HCT116 (cell line): ENCODE results near the gene TFDP1. TPM values are rescaled to one million over a fixed set of nuclear protein-coding genes. Genes with fewer than 3 reads are reported as not detected.

Source experiments
- ATAC-seq: fragments of 200-7000 bp; cut with Tn5 transposase; 2 replicates; pipeline ENCODE4 v1.9.1; 2020; ENCODE audit warnings: mild to moderate bottlenecking, moderate library complexity
- BruUV-seq: library from RNA; stranded (reverse); fragments of 400-500 nt; replicated peaks from 2 replicates; lab custom pipeline; 2021; lab: Mats Ljungman, UMichigan
- CTCF ChIA-PET: fragments of 300-600 bp; sonication (Branson Sonifier 250); formaldehyde crosslinking; loops from one replicate; lab custom pipeline; 2021; ENCODE audit warnings: antibody characterized with exemption; lab: Charles Lee
- POLR2A ChIA-PET: fragments of 300-600, 350-600 bp; sonication (Branson Sonifier 250); formaldehyde crosslinking; loops from one replicate; lab custom pipeline; 2021; ENCODE audit warnings: antibody characterized with exemption; lab: Charles Lee
- RAD21 ChIA-PET, 2 experiments: fragments of 300-600 bp; sonication (Branson Sonifier 250); formaldehyde crosslinking; loops; one replicate each; lab custom pipeline; 2023; ENCODE audit warnings: low total read pairs in 2 of 2; ENCODE audit not compliant: uncharacterized antibody in 2 of 2, unreplicated experiment in 2 of 2, low non-redundant PET in 1 of 2; lab: Charles Lee
- DNase-seq: peaks from one replicate; pipeline ENCODE4 v3.0.0-alpha.2; 2010; ENCODE audit warnings: low read depth, low spot score
- H2AFZ ChIP-seq: fragments of 200-600 bp; shearing (Covaris generic), sonication (generic); 2 replicates; pipeline ENCODE4 v1.6.1; 2017; ENCODE audit warnings: low read depth, mixed run types, mixed read lengths, antibody characterized with exemption, low read length; ENCODE audit not compliant: poor library complexity, severe bottlenecking
- H3K27ac ChIP-seq: 2 replicates; pipeline ENCODE4 v1.5.1; 2012; ENCODE audit warnings: low read depth, low read length
- H3K27me3 ChIP-seq: fragments of 200-600 bp; sonication (generic); 2 replicates; pipeline ENCODE4 v1.6.1; 2016; ENCODE audit warnings: mixed run types, low read length, mixed read lengths; ENCODE audit not compliant: insufficient read depth
- H3K36me3 ChIP-seq, 2 experiments: fragments of 200-500 bp in 1 of 2; fragments of 200-600 bp in 1 of 2; sonication (Bioruptor generic) in 1 of 2; sonication (generic) in 1 of 2; 2 replicates each; pipeline versions ENCODE4 v1.5.1 to v1.6.1; 2014 to 2016; ENCODE audit warnings: low read length in 2 of 2, inconsistent platforms in 1 of 2, mixed read lengths in 1 of 2, mixed run types in 1 of 2; ENCODE audit not compliant: insufficient read depth in 2 of 2, control insufficient read depth in 1 of 2
- H3K4me1 ChIP-seq, 2 experiments: fragments of 200-600 bp in 1 of 2; sonication (generic) in 1 of 2; 2 replicates each; pipeline versions ENCODE4 v1.5.1 to v1.6.1; 2012 to 2017; ENCODE audit warnings: low read length in 2 of 2, inconsistent platforms in 1 of 2, mild to moderate bottlenecking in 1 of 2, mixed read lengths in 1 of 2, mixed run types in 1 of 2, moderate library complexity in 1 of 2; ENCODE audit not compliant: insufficient read depth in 2 of 2, control insufficient read depth in 1 of 2
- H3K4me2 ChIP-seq: fragments of 200-600 bp; sonication (generic); 2 replicates; pipeline ENCODE4 v1.6.1; 2017; ENCODE audit warnings: mixed run types, low read length, mixed read lengths
- H3K4me3 ChIP-seq, 2 experiments: fragments of 200-600 bp in 1 of 2; sonication (generic) in 1 of 2; replicated peaks in 1 of 2; 2 replicates each; pipeline ENCODE4 v1.5.1; 2011 to 2016; ENCODE audit warnings: low read length in 2 of 2, control low read depth in 1 of 2, low read depth in 1 of 2, mild to moderate bottlenecking in 1 of 2, mixed read lengths in 1 of 2, mixed run types in 1 of 2
- H3K79me2 ChIP-seq: fragments of 200-600 bp; sonication (generic); 2 replicates; pipeline ENCODE4 v1.6.1; 2017; ENCODE audit warnings: mild to moderate bottlenecking, mixed run types, low read length, moderate library complexity, mixed read lengths; ENCODE audit not compliant: insufficient read depth
- H3K9ac ChIP-seq: fragments of 200-600 bp; sonication (generic); 2 replicates; pipeline ENCODE4 v1.6.1; 2016; ENCODE audit warnings: low read length, mixed read lengths
- H3K9me2 ChIP-seq: fragments of 200-600 bp; sonication (generic), shearing (Covaris generic); 2 replicates; pipeline ENCODE4 v1.6.1; 2017; ENCODE audit warnings: mixed run types, mild to moderate bottlenecking, moderate library complexity; ENCODE audit not compliant: insufficient read depth
- H3K9me3 ChIP-seq, 2 experiments: fragments of 200-500 bp in 1 of 2; fragments of 200-600 bp in 1 of 2; sonication (Bioruptor generic) in 1 of 2; sonication (generic) in 1 of 2; 2 replicates each; pipeline ENCODE4 v1.6.1; 2014 to 2017; ENCODE audit warnings: low read length in 2 of 2, mixed read lengths in 2 of 2, inconsistent platforms in 1 of 2, low read depth in 1 of 2, mild to moderate bottlenecking in 1 of 2, mixed run types in 1 of 2, moderate library complexity in 1 of 2; ENCODE audit not compliant: control insufficient read depth in 1 of 2, insufficient read depth in 1 of 2
- H4K20me1 ChIP-seq: fragments of 200-600 bp; sonication (generic), shearing (Covaris generic); 2 replicates; pipeline ENCODE4 v1.6.1; 2017; ENCODE audit warnings: mixed run types, mild to moderate bottlenecking, moderate library complexity; ENCODE audit not compliant: insufficient read depth
- EGR1 ChIP-seq: IDR thresholded peaks from 2 replicates; pipeline ENCODE4 v1.6.1; 2012; ENCODE audit warnings: low read depth
- ELF1 ChIP-seq: IDR thresholded peaks from 2 replicates; pipeline ENCODE4 v1.6.1; 2012; ENCODE audit warnings: low read depth, borderline replicate concordance
- JUND ChIP-seq: IDR thresholded peaks from 2 replicates; pipeline ENCODE4 v1.6.1; 2012
- RAD21 ChIP-seq: IDR thresholded peaks from 2 replicates; pipeline ENCODE4 v1.6.1; 2012; ENCODE audit warnings: low read depth, mild to moderate bottlenecking
- REST ChIP-seq: IDR thresholded peaks from 2 replicates; pipeline ENCODE4 v1.6.1; 2012; ENCODE audit warnings: low read depth
- SP1 ChIP-seq: IDR thresholded peaks from 2 replicates; pipeline ENCODE4 v1.6.1; 2012; ENCODE audit warnings: low read depth
- SRF ChIP-seq: IDR thresholded peaks from 2 replicates; pipeline ENCODE4 v1.6.1; 2012; ENCODE audit warnings: low read depth
- TCF7L2 ChIP-seq: IDR thresholded peaks from 2 replicates; pipeline ENCODE4 v1.7.0; 2011; ENCODE audit warnings: borderline replicate concordance, inconsistent platforms; ENCODE audit not compliant: insufficient read depth, insufficient read length; ENCODE audit errors: extremely low read depth
- YY1 ChIP-seq: IDR thresholded peaks from 2 replicates; pipeline ENCODE4 v1.6.1; 2011; ENCODE audit warnings: low read length, low read depth, moderate library complexity, mild to moderate bottlenecking; ENCODE audit not compliant: insufficient replicate concordance; ENCODE audit errors: extremely low read depth
- ZBTB33 ChIP-seq: IDR thresholded peaks from 2 replicates; pipeline ENCODE4 v1.6.1; 2011; ENCODE audit warnings: mild to moderate bottlenecking, low read length, moderate library complexity; ENCODE audit not compliant: insufficient replicate concordance; ENCODE audit errors: extremely low read depth
- ZFX ChIP-seq: fragments of 450-650 bp; IDR thresholded peaks from 2 replicates; pipeline ENCODE4 v1.6.1; 2017
- intact Hi-C: fragments of 100-400 bp; cut with micrococcal nuclease; formaldehyde crosslinking; loops from 2 replicates; pipeline ENCODE4 v1.10.0; 2022
- total RNA-seq: library from RNA; stranded (reverse); gene quantifications from one replicate; pipeline ENCODE4 v1.2.1, GENCODE V29; 2021; ENCODE audit not compliant: unreplicated experiment
- TF ChIP-seq, protein P1 (sequence below), 3 experiments: fragments of 200-600 bp in 1 of 3; sonication (generic) in 1 of 3; IDR thresholded peaks in 2 of 3; conservative IDR thresholded peaks in 1 of 3; 2 replicates each; pipeline ENCODE4 v1.5.1; 2012 to 2017; ENCODE audit warnings: low read depth in 2 of 3, low read length in 2 of 3, antibody characterized with exemption in 1 of 3, borderline replicate concordance in 1 of 3, control low read depth in 1 of 3, mild to moderate bottlenecking in 1 of 3, mixed read lengths in 1 of 3, mixed run types in 1 of 3, moderate library complexity in 1 of 3; ENCODE audit not compliant: insufficient read depth in 1 of 3

Gene TFDP1
- total RNA-seq, 1 experiment from 2014 or later = 169 TPM

DNA sequence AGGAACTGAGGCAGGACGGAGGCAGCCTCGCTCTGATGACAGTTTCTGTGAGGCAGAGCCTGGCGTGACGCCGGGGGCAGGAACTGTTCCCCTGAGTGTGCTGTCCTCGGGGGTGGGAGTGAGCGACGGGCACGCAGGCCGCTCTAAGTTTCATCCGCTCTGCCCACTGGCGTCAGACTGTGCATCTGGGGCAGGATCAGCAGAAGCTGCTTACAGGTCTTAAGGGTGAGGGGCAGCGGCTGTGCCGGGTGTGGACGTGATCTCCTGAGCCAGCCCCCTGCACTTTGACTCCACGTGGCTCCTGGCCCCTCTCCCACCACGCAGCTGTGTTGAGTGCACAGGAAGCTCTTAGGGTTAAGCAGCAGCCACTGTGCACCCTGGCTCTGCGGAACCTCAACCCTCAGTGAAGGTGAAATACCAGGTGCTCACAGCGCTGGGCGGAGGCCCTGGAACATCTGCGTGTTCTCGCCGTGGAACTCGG, 84.0 kb downstream of the TFDP1 start:
- no peak overlapping the region for H3K4me3 ChIP-seq
- BruUV-seq = no TSS peak
- TF ChIP-seq ELF1 (no peak), ZFX (no peak), REST (no peak), JUND (no peak), EGR1 (no peak), SP1 (no peak), RAD21 (no peak), TCF7L2 (no peak), ZBTB33 (no peak), YY1 (no peak), SRF (no peak)
- TF ChIP-seq, protein P1, sequence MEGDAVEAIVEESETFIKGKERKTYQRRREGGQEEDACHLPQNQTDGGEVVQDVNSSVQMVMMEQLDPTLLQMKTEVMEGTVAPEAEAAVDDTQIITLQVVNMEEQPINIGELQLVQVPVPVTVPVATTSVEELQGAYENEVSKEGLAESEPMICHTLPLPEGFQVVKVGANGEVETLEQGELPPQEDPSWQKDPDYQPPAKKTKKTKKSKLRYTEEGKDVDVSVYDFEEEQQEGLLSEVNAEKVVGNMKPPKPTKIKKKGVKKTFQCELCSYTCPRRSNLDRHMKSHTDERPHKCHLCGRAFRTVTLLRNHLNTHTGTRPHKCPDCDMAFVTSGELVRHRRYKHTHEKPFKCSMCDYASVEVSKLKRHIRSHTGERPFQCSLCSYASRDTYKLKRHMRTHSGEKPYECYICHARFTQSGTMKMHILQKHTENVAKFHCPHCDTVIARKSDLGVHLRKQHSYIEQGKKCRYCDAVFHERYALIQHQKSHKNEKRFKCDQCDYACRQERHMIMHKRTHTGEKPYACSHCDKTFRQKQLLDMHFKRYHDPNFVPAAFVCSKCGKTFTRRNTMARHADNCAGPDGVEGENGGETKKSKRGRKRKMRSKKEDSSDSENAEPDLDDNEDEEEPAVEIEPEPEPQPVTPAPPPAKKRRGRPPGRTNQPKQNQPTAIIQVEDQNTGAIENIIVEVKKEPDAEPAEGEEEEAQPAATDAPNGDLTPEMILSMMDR (IDR thresholded peaks at IDR 0.05 in 2 of 3, conservative IDR thresholded peaks at IDR 0.05 in 1 of 3; ENCODE audit: borderline replicate concordance in 1 of 3, insufficient read depth in 1 of 3, low read depth in 2 of 3, low read length in 2 of 3) = no peak
- TF ChIP-seq, all 23 proteins: peak for 0
- DNase-seq (no peak), ATAC-seq (no peak)
- intact Hi-C loops = no loop called here
- ChIA-PET CTCF (no interaction called here), POLR2A (no interaction called here), RAD21 (no interaction called here)
- Histone ChIP-seq H3K36me3 (no peaks in the 10 kb centered on the region), H3K9me2 (no peaks in the 10 kb centered on the region), H3K9ac (no peak overlapping the region), H3K4me2 (no peak overlapping the region), H4K20me1 (no peaks in the 10 kb centered on the region), H3K79me2 (no peaks in the 10 kb centered on the region), H3K9me3 (no peaks in the 10 kb centered on the region; a peak in 1 of 4 replicates), H3K4me1 (no peaks in the 10 kb centered on the region), H2AFZ (no peak overlapping the region), H3K27me3 (no peaks in the 10 kb centered on the region), H3K27ac (no peak overlapping the region)
